GM13976 (cell line): ENCODE results near the gene UBAC2.
"Not testable (repeated sequence)": the region's sequence is repeated elsewhere in the genome, so short reads cannot be mapped to it uniquely, and the experiment has no call there.

Experiments
- DNase-seq: peaks from one replicate; pipeline ENCODE4 v3.0.0; 2012; ENCODE audit warnings: low spot score
- CTCF ChIP-seq: IDR thresholded peaks from 2 replicates; pipeline ENCODE4 v1.5.1; 2012; ENCODE audit warnings: borderline replicate concordance, mild to moderate bottlenecking; ENCODE audit not compliant: insufficient read depth; ENCODE audit errors: extremely low read depth, missing control alignments, control extremely low read depth
- in situ Hi-C: fragments of 300-500 bp; cut with MboI; formaldehyde crosslinking; loops from one replicate; pipeline ENCODE4 v1.12.0; 2022; ENCODE audit warnings: low sequenced_read_pairs, mixed read lengths, inconsistent platforms; ENCODE audit not compliant: unreplicated experiment

Gene UBAC2

GRCh38 chr13:99404005-99404755, 203.5 kb downstream of the UBAC2 start:
- DNase-seq = no peak
- in situ Hi-C loops = no loop called here
- TF ChIP-seq CTCF = no peak

GRCh38 chr13:99405966-99406365, 205.3 kb downstream of the UBAC2 start:
- in situ Hi-C loops = no loop called here
- no peak for DNase-seq
- no peak for TF ChIP-seq CTCF

- TF ChIP-seq CTCF = no peak
- in situ Hi-C loops = no loop called here
- no peak for DNase-seq
Observed at GRCh38 chr13:99406799-99407201, 206.1 kb downstream of the UBAC2 start.

DNA sequence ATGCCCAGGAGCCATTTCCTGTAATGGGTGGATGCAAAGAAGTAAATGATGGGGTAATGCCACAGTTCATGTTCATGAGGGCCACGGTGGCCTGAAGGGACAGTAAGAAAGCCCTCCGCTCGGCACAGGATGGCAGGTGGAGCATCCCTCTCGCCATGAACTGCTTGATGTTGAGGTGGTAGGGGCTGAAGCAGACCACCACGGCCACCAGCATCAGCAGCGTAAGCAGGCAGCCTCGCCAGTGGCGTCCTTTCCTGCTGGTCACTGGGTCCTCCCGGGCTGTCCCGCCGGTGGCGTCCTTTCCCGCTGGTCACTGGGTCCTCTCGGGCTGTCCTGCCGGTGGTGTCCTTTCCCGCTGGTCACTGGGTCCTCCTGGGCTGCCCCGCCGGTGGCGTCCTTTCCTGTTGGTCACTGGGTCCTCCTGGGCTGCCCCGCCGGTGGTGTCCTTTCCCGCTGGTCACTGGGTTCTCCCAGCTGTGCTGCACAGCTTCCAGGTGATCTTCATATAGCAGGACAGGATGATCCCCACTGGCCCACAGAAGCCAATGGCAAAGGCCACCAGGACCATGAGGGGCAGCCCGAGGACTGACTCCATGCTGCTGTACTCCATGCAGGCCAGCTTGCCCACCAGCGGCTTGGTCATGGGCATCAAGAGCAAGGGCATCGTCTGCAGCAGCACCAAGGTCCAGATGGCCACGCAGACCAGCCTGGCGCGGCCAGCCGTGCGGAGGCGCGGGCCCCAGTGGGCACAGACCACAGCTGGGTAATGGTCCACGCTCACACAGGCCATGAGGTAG, 207.4 kb downstream of the UBAC2 start:
- no peak for TF ChIP-seq CTCF
- in situ Hi-C loops = no loop called here
- no peak for DNase-seq

DNA sequence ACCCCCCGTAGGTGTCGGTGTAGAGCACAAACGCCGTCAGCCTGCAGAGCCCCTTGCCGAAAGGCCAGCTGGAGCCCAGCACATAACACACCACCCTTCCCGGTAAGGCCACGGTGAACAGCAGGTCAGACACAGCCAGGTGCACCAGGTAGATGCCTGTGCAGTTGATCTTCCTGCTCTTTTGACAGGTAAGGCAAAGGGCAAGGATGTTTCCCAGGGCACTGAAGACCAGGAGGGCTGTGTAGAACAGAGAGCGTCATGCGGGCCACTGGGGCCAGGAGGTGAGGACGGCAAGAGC, 208.0 kb downstream of the UBAC2 start:
- in situ Hi-C loops = no loop called here
- DNase-seq = no peak
- TF ChIP-seq CTCF = no peak

DNA sequence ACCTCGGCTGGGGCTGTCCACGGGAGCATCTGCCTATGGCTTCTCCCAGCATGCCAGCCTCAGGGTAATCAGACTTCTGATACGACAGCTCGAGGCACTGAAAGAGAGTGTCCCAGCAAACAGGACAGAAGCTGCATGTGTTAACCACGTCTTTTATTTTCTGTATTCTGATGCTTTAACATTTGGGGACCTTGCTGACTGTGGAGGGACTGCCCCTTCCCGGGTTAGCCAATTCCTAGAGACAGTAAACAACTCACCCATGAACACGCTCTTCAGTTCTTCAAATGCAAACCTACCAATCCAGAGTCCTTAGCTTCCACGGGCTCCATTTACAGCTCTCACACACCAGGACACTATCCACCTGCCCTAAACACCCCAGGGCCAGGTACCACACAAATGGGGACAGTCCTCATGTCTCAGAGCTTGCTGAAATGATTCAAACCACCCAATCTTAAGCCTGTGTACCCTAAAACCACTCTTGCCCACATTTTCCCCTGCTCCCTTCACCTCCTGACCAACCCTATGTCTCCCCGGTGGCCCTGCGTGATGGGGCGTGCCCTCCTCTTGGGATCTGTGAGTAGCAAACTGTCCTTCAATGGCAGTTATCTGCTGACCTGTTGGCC, 208.9 kb downstream of the UBAC2 start:
- in situ Hi-C loops, DNase-seq: not testable (repeated sequence)

DNA sequence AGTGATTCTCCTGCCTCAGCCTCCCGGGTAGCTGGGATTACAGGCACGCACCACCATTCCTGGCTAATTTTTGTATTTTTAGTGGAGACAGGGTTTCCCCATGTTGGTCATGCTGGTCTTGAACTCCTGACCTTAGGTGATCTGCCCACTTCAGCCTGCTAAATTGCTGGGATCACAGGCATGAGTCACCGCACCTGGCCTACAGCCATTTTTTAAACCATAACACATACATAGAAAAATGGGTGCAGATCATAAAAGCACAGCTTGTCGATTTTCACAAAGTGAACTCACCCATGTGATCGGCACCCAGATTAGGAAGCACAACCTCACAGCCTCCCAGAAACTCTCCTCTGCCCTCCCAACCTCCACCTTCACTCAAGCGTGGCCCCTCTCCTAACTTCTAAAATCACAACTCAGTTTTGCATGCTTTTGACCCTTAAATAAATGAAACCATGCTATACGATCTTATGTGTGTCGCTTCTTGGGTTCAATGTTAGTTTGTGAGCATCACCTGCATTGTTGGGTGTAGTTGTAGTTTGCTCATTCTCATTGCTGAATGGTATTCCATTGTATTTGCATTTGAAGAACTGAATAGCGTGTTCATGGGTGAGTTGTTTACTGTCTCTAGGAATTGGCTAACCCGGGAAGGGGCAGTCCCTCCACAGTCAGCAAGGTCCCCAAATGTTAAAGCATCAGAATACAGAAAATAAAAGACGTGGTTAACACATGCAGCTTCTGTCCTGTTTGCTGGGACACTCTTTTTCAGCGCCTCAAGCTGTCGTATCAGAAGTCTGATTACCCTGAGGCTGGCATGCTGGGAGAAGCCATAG, 210.2 kb downstream of the UBAC2 start:
- DNase-seq, in situ Hi-C loops: not testable (repeated sequence)
